ENCODE results near the gene NXNL2.
A peak's percentile ranks its signal among the peaks of the same experiment; 100 is the strongest.

NXNL2 gene

GRCh38 chr9:88534456-88535225 lies at the start of gene NXNL2:
Gene NXNL2 (plus strand): TSS chr9:88535178. CDS start chr9:88535435, 257 bp downstream.
- peak; percentile 45 for DNase-seq

GRCh38 chr9:88488166-88488565 lies 46.8 kb upstream of the NXNL2 start:
- no peak for DNase-seq

- no peak for DNase-seq
Observed at GRCh38 chr9:88494983-88495721, 39.8 kb upstream of the NXNL2 start.

GRCh38 chr9:88497224-88497623 lies 37.8 kb upstream of the NXNL2 start:
- DNase-seq: no peak

- no peak for DNase-seq
Observed at GRCh38 chr9:88498880-88499279, 36.1 kb upstream of the NXNL2 start.

- DNase-seq: no peak
Observed at GRCh38 chr9:88501086-88501485, 33.9 kb upstream of the NXNL2 start.

- DNase-seq: no peak
Observed at GRCh38 chr9:88502552-88503034, 32.4 kb upstream of the NXNL2 start.

GRCh38 chr9:88503081-88503844 lies 31.7 kb upstream of the NXNL2 start:
- DNase-seq: no peak

- DNase-seq: no peak
Observed at GRCh38 chr9:88503845-88504764, 30.9 kb upstream of the NXNL2 start.

GRCh38 chr9:88508326-88508725 lies 26.7 kb upstream of the NXNL2 start:
- no peak for DNase-seq

- DNase-seq: no peak
Observed at GRCh38 chr9:88511906-88512305, 23.1 kb upstream of the NXNL2 start.

- no peak for DNase-seq
Observed at GRCh38 chr9:88514247-88514646, 20.7 kb upstream of the NXNL2 start.

GRCh38 chr9:88521308-88521707 lies 13.7 kb upstream of the NXNL2 start:
- no peak for DNase-seq

GRCh38 chr9:88522360-88522759 lies 12.6 kb upstream of the NXNL2 start:
- DNase-seq: no peak

GRCh38 chr9:88523056-88523455 lies 11.9 kb upstream of the NXNL2 start:
- DNase-seq: no peak

GRCh38 chr9:88524911-88525310 lies 10.1 kb upstream of the NXNL2 start:
- no peak for DNase-seq

GRCh38 chr9:88527618-88528017 lies 7.4 kb upstream of the NXNL2 start:
- no peak for DNase-seq

- DNase-seq: no peak
Observed at GRCh38 chr9:88528080-88528790, 6.7 kb upstream of the NXNL2 start.

- DNase-seq: no peak
Observed at GRCh38 chr9:88529496-88529895, 5.5 kb upstream of the NXNL2 start.

- DNase-seq: no peak
Observed at GRCh38 chr9:88530051-88530450, 4.9 kb upstream of the NXNL2 start.

GRCh38 chr9:88531920-88532698 lies 2.9 kb upstream of the NXNL2 start:
- no peak for DNase-seq
